ENCODE data around the gene GRIN3B. TPM values are rescaled to one million over a fixed set of nuclear protein-coding genes. Genes with fewer than 3 reads are reported as not detected.

Gene GRIN3B
- total RNA-seq, 1 experiment from 2014 or later: 0.11 TPM

GRCh38 chr19:1016647-1017114 lies 16.5 kb downstream of the GRIN3B start:
- Histone ChIP-seq H4K20me1 (ENCODE audit: insufficient read depth) (peaks cover 75% of the 10 kb centered on the region), H3K9me3 (ENCODE audit: insufficient read depth, low read depth) (no peaks in the 10 kb centered on the region), H3F3A (ENCODE audit: insufficient read depth, low read depth) (peaks cover 9% of the 10 kb centered on the region), H3K9me2 (ENCODE audit: insufficient read depth) (no peaks in the 10 kb centered on the region), H3K4me2 (peak overlapping the region; percentile 95), H3K27ac (peak overlapping the region; percentile 46), H2AFZ (no peak overlapping the region), H3K79me2 (ENCODE audit: low read depth) (peaks cover 69% of the 10 kb centered on the region), H3K4me3 (peak overlapping the region; percentile 36; the same call in 1 of the 2 replicates), H3K36me3 (ENCODE audit: low read depth) (no peaks in the 10 kb centered on the region), H3K4me1 (replicated peaks; ENCODE audit: insufficient read depth) (peaks cover 37% of the 10 kb centered on the region), H3K27me3 (ENCODE audit: insufficient read depth, low read depth) (no peaks in the 10 kb centered on the region)
- no TSS peak for BruUV-seq (replicated peaks)
- intact Hi-C loops (cut with micrococcal nuclease; ENCODE audit: unreplicated experiment): loop anchor here (2.0 kb wide), 1 partner anchor 86 kb away; the partner anchor contains the start of gene GPX4
- ChIA-PET CTCF (interaction anchor here (0.6 to 1.0 kb wide), 2 partner anchors 15 to 174 kb away, joined by 4 to 5 read pairs; no protein-coding TSS in a partner anchor), POLR2A (ENCODE audit: unreplicated experiment) (interaction anchor here (0.7 kb wide), 1 partner anchor 87 kb away, joined by 3 read pairs; the partner anchor contains the start of gene GPX4)
- TF ChIP-seq CTCF (conservative IDR thresholded peaks at IDR 0.05) (no peak), EZH2 (IDR thresholded peaks at IDR 0.05; ENCODE audit: low read depth) (no peak)
- DNase-seq: peak in 1 of 2 experiments; percentile 71

DNA sequence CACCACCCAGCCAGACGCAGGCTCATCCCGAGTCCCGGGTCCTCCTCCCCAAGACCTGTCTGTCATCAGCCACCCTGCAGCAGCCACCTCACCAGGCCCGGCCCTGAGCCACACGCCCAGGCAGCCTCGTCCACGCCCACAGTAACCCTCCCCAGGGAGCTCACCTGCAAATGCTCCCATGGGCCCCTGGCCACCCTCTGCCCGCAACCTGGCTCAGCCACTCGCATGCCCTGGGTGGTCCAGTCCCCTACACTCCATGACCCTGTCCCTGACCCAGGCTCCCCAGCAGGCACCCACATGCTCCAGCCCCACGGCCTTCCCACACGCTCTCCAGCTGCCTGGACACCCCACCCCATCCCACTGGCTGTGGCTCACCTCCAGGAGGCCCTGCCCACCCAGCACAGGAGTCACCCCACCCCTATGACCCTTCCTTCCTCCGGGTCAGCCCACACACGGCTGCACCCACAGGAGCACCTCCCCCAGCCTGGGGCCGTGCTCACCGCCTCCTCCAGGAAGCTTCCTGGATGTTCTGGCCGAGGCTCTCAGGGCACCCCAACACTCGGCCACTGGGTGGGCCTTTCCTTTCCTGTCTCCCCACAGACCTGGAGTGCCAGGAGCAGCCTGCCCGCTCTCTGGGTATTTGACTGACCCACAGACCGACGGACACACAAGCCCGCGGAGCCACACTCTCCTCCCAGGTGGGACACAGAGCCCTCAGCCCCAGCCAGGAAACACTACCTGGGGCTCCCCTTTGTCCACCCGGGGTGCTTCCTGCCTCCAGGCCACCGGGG lies 17.1 kb downstream of the GRIN3B start:
- H3K79me2 ChIP-seq (ENCODE audit: low read depth): peaks cover 69% of the 10 kb centered on the region
- no peaks in the 10 kb centered on the region for H3K9me3 ChIP-seq (ENCODE audit: insufficient read depth, low read depth)
- no peaks in the 10 kb centered on the region for H3K36me3 ChIP-seq (ENCODE audit: low read depth)
- peak overlapping the region; percentile 36; the same call in 1 of the 2 replicates for H3K4me3 ChIP-seq
- H3K27me3 ChIP-seq (ENCODE audit: insufficient read depth, low read depth): no peaks in the 10 kb centered on the region
- H3K4me1 ChIP-seq (replicated peaks; ENCODE audit: insufficient read depth): peaks cover 37% of the 10 kb centered on the region
- BruUV-seq (replicated peaks): no TSS peak
- peaks cover 15% of the 10 kb centered on the region for H3F3A ChIP-seq (ENCODE audit: insufficient read depth, low read depth)
- no peaks in the 10 kb centered on the region for H3K9me2 ChIP-seq (ENCODE audit: insufficient read depth)
- CTCF ChIA-PET: interaction anchor here (0.6 to 1.0 kb wide), 2 partner anchors 16 to 175 kb away, joined by 4 to 5 read pairs; no protein-coding TSS in a partner anchor
- H3K27ac ChIP-seq: peak overlapping the region; percentile 46
- H4K20me1 ChIP-seq (ENCODE audit: insufficient read depth): peaks cover 73% of the 10 kb centered on the region
- POLR2A ChIA-PET (ENCODE audit: unreplicated experiment): interaction anchor here (0.6 to 1.0 kb wide), 5 partner anchors 9 to 252 kb away, joined by 3 to 17 read pairs (median 3); partner anchors contain the start of genes ARHGAP45, CIRBP, CNN2 and GPX4
- peak overlapping the region; percentile 95 for H3K4me2 ChIP-seq
- intact Hi-C loops (cut with micrococcal nuclease; ENCODE audit: unreplicated experiment): loop anchor here (2.0 kb wide), 1 partner anchor 85 kb away; the partner anchor contains the start of gene GPX4
- no peak for TF ChIP-seq CTCF (conservative IDR thresholded peaks at IDR 0.05)
- TF ChIP-seq EZH2 (IDR thresholded peaks at IDR 0.05; ENCODE audit: low read depth): no peak
- no peak overlapping the region for H2AFZ ChIP-seq
- peak in 1 of 2 experiments; percentile 81 for DNase-seq

GRCh38 chr19:1017906-1018305 lies 17.7 kb downstream of the GRIN3B start:
- intact Hi-C loops (cut with micrococcal nuclease; ENCODE audit: unreplicated experiment): loop anchor here (2.0 kb wide), 1 partner anchor 85 kb away; the partner anchor contains the start of gene GPX4
- Histone ChIP-seq H3K79me2 (ENCODE audit: low read depth) (peaks cover 69% of the 10 kb centered on the region), H3K9me3 (ENCODE audit: insufficient read depth, low read depth) (no peaks in the 10 kb centered on the region), H3K4me2 (peak overlapping the region; percentile 95), H2AFZ (no peak overlapping the region), H3K4me3 (no peak overlapping the region; the same call in 1 of the 2 replicates), H3K27me3 (ENCODE audit: insufficient read depth, low read depth) (no peaks in the 10 kb centered on the region), H3K4me1 (replicated peaks; ENCODE audit: insufficient read depth) (peaks cover 37% of the 10 kb centered on the region), H3K9me2 (ENCODE audit: insufficient read depth) (no peaks in the 10 kb centered on the region), H3F3A (ENCODE audit: insufficient read depth, low read depth) (peaks cover 21% of the 10 kb centered on the region), H4K20me1 (ENCODE audit: insufficient read depth) (peaks cover 70% of the 10 kb centered on the region), H3K36me3 (ENCODE audit: low read depth) (no peaks in the 10 kb centered on the region), H3K27ac (0 out of 2 replicates have a peak overlapping the region, but pooled peaks have one; percentile 46)
- BruUV-seq (replicated peaks): no TSS peak
- ChIA-PET CTCF (no interaction called here), POLR2A (ENCODE audit: unreplicated experiment) (interaction anchor here (0.6 to 1.0 kb wide), 3 partner anchors 8 to 252 kb away, joined by 3 to 17 read pairs (median 8); partner anchors contain the start of genes CIRBP and CNN2)
- TF ChIP-seq CTCF (conservative IDR thresholded peaks at IDR 0.05): no peak
- no peak for TF ChIP-seq EZH2 (IDR thresholded peaks at IDR 0.05; ENCODE audit: low read depth)
- DNase-seq: no peak

Data from PC-9 (cell line).